Mucosa of stomach (tissue), 1 donor: Measurements from ENCODE around the gene XYLT1.
"Not testable (repeated sequence)": the region's sequence is repeated elsewhere in the genome, so short reads cannot be mapped to it uniquely, and the experiment has no call there.

Experiments
- H3K27me3 ChIP-seq: one replicate; pipeline ENCODE4 v1.7.0; 2013; ENCODE audit warnings: mild to moderate bottlenecking, low read length; ENCODE audit not compliant: control insufficient read depth, insufficient read depth
- H3K36me3 ChIP-seq: one replicate; pipeline ENCODE4 v1.7.0; 2013; ENCODE audit warnings: low read length; ENCODE audit not compliant: control insufficient read depth, insufficient read depth
- H3K4me1 ChIP-seq: one replicate; pipeline ENCODE4 v1.7.0; 2013; ENCODE audit warnings: mild to moderate bottlenecking, low read length; ENCODE audit not compliant: control insufficient read depth, insufficient read depth
- H3K4me3 ChIP-seq: one replicate; pipeline ENCODE4 v1.7.0; 2013; ENCODE audit warnings: low read length
- H3K9ac ChIP-seq: one replicate; pipeline ENCODE4 v1.7.0; 2013; ENCODE audit warnings: mild to moderate bottlenecking, low read length, moderate library complexity
- H3K9me3 ChIP-seq: one replicate; pipeline ENCODE4 v1.7.0; 2013; ENCODE audit warnings: mild to moderate bottlenecking, low read length, moderate library complexity; ENCODE audit not compliant: control insufficient read depth
- donor health status: Pancreatic carcinoma.

The XYLT1 gene

GRCh38 chr16:17481736-17482135 lies 11.0 kb upstream of the XYLT1 start:
- Histone ChIP-seq H3K4me3 (no peak overlapping the region), H3K27me3 (no peaks in the 10 kb centered on the region), H3K4me1 (peaks cover 9% of the 10 kb centered on the region), H3K9me3 (no peaks in the 10 kb centered on the region), H3K9ac (no peak overlapping the region), H3K36me3 (no peaks in the 10 kb centered on the region)

GRCh38 chr16:17477260-17477545 lies 6.4 kb upstream of the XYLT1 start:
- H3K4me3 ChIP-seq, H3K9me3 ChIP-seq, H3K9ac ChIP-seq, H3K36me3 ChIP-seq, H3K4me1 ChIP-seq, H3K27me3 ChIP-seq: not testable (repeated sequence)

- H3K9me3 ChIP-seq = no peaks in the 10 kb centered on the region
- peaks cover 3% of the 10 kb centered on the region for H3K27me3 ChIP-seq
- no peak overlapping the region for H3K9ac ChIP-seq
- no peak overlapping the region for H3K4me3 ChIP-seq
- H3K36me3 ChIP-seq = no peaks in the 10 kb centered on the region
- H3K4me1 ChIP-seq = peaks cover 8% of the 10 kb centered on the region
Observed at GRCh38 chr16:17476414-17477259, 5.9 kb upstream of the XYLT1 start.

- Histone ChIP-seq H3K9me3 (no peaks in the 10 kb centered on the region), H3K4me3 (no peak overlapping the region), H3K27me3 (peaks cover 3% of the 10 kb centered on the region), H3K4me1 (peaks cover 7% of the 10 kb centered on the region), H3K36me3 (no peaks in the 10 kb centered on the region), H3K9ac (no peak overlapping the region)
Observed at GRCh38 chr16:17475104-17475503, 4.3 kb upstream of the XYLT1 start.

- Histone ChIP-seq H3K4me1 (peaks cover 8% of the 10 kb centered on the region), H3K9me3 (no peaks in the 10 kb centered on the region), H3K9ac (no peak overlapping the region), H3K36me3 (no peaks in the 10 kb centered on the region), H3K27me3 (peaks cover 3% of the 10 kb centered on the region), H3K4me3 (no peak overlapping the region)
Observed at GRCh38 chr16:17474572-17474971, 3.8 kb upstream of the XYLT1 start.

- Histone ChIP-seq H3K4me1 (peaks cover 14% of the 10 kb centered on the region), H3K9ac (no peak overlapping the region), H3K36me3 (no peaks in the 10 kb centered on the region), H3K9me3 (no peaks in the 10 kb centered on the region), H3K27me3 (peaks cover 3% of the 10 kb centered on the region), H3K4me3 (no peak overlapping the region)
Observed at GRCh38 chr16:17474037-17474436, 3.3 kb upstream of the XYLT1 start.

- Histone ChIP-seq H3K4me1 (peaks cover 28% of the 10 kb centered on the region), H3K9ac (no peak overlapping the region), H3K27me3 (peaks cover 3% of the 10 kb centered on the region), H3K9me3 (no peaks in the 10 kb centered on the region), H3K36me3 (no peaks in the 10 kb centered on the region), H3K4me3 (no peak overlapping the region)
Observed at GRCh38 chr16:17471719-17472461, 1.1 kb upstream of the XYLT1 start.

GRCh38 chr16:17470182-17470907 lies 415 bp downstream of the XYLT1 start:
- Histone ChIP-seq H3K4me3 (peak overlapping the region; percentile 66), H3K9ac (peak overlapping the region; percentile 66)

GRCh38 chr16:17469741-17470181 lies 999 bp downstream of the XYLT1 start:
- no peaks in the 10 kb centered on the region for H3K9me3 ChIP-seq
- peaks cover 3% of the 10 kb centered on the region for H3K27me3 ChIP-seq
- no peaks in the 10 kb centered on the region for H3K36me3 ChIP-seq
- H3K4me3 ChIP-seq = peak overlapping the region; percentile 66
- H3K9ac ChIP-seq = peak overlapping the region; percentile 66
- H3K4me1 ChIP-seq = peaks cover 28% of the 10 kb centered on the region

More at GRCh38 chr16:17470182-17470907, 415 bp downstream of the XYLT1 start:
- Histone ChIP-seq H3K4me1 (peaks cover 28% of the 10 kb centered on the region), H3K9me3 (no peaks in the 10 kb centered on the region), H3K36me3 (no peaks in the 10 kb centered on the region), H3K27me3 (peaks cover 3% of the 10 kb centered on the region)

GRCh38 chr16:17469011-17469740 lies 1.6 kb downstream of the XYLT1 start:
- H3K4me1 ChIP-seq = peaks cover 28% of the 10 kb centered on the region
- no peaks in the 10 kb centered on the region for H3K9me3 ChIP-seq
- H3K36me3 ChIP-seq = no peaks in the 10 kb centered on the region
- peak overlapping the region; percentile 66 for H3K9ac ChIP-seq
- H3K27me3 ChIP-seq = no peaks in the 10 kb centered on the region
- peak overlapping the region; percentile 66 for H3K4me3 ChIP-seq

- Histone ChIP-seq H3K9me3 (no peaks in the 10 kb centered on the region), H3K4me3 (peak overlapping the region; percentile 66), H3K9ac (peak overlapping the region; percentile 14)
Observed at GRCh38 chr16:17468611-17469010, 2.1 kb downstream of the XYLT1 start.

More at GRCh38 chr16:17468611-17469010, 2.1 kb downstream of the XYLT1 start:
- no peaks in the 10 kb centered on the region for H3K36me3 ChIP-seq
- H3K27me3 ChIP-seq = no peaks in the 10 kb centered on the region
- peaks cover 28% of the 10 kb centered on the region for H3K4me1 ChIP-seq
